Skin of body (tissue), 2 donors: ENCODE measurements around the gene SNED1. TPM values are rescaled to one million over a fixed set of nuclear protein-coding genes. Genes with fewer than 3 reads are reported as not detected.

Experiments used
- DNase-seq: peaks from one replicate; lab custom pipeline; 2025; lab: John Stamatoyannopoulos, UW
- total RNA-seq: library from RNA; depleted of rRNA; stranded (reverse); fragments of >200 nt; gene quantifications from one replicate; pipeline ENCODE4 v1.2.3, GENCODE V29; 2014

Gene SNED1
- total RNA-seq, 1 donor from 2014 or later: 9.7 TPM

GRCh38 chr2:241066893-241067341 is 68.5 kb downstream of the SNED1 start:
- no peak for DNase-seq

DNA sequence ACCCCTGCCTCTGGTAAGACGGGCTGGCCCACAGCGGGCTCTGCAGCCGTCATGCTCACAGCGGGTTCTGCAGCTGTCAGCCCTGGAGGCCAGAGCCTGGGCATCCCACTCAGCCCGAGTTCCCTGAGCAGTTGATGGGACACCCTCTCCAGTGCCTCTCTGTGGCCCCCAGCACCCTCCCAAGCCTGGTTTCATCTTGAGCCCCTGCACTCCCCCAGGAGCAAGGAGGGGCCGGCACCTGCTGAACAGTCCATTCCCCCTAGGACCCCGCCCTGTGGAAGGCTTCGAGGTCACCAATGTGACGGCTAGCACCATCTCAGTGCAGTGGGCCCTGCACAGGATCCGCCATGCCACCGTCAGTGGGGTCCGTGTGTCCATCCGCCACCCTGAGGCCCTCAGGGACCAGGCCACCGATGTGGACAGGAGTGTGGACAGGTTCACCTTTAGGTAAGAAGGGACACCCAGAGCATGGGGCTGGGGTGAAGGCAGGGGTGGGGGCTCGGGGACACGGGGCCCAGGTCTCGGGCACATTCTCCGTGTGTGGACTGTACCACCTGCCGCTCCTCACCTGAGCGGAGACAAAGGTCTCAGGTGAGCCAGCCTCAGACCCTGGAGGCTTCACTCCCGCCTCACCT is 69.2 kb downstream of the SNED1 start:
- DNase-seq: no peak

DNA sequence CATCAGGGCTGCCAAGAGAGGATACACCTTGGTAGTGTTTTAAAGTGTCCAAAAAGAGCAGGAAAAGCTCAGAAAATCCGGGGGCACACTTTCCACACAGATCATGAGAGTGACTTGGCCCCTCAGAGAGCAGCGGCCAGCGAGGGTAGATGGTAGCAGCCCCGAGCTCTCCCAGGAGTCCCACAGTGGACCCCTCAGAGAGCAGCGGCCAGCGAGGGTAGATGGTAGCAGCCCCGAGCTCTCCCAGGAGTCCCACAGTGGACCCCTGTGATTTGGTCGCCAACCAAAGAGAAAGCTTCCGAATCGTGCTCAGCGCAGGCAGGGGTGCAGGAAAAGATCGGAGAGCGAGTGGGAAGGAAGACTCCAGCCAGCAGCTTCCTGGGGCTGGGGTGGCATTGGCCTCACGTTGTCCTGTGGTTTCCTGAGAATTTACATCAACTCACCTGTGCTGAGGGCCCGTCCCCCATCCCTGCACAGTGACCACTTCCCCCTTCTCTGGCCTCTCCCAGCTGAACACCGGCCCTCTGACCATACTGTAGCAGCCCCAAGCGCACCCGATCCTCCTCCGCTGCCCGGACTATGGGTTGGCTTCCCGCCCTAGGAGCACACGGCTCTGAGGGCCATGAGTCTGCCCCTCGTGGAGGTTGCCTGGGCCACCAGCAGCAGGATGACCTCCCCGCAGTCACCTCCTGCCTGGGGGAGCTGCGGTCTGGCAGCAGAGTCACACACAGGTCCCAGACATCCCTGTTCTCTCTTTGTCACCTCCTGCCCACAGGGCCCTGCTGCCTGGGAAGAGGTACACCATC is 69.9 kb downstream of the SNED1 start:
- no peak for DNase-seq

- DNase-seq: no peak
Measured at GRCh38 chr2:241068942-241069810, 70.8 kb downstream of the SNED1 start.

- no peak for DNase-seq
Measured at GRCh38 chr2:241069821-241070281, 71.4 kb downstream of the SNED1 start.

- DNase-seq: no peak
Measured at GRCh38 chr2:241070361-241070760, 71.9 kb downstream of the SNED1 start.

DNA sequence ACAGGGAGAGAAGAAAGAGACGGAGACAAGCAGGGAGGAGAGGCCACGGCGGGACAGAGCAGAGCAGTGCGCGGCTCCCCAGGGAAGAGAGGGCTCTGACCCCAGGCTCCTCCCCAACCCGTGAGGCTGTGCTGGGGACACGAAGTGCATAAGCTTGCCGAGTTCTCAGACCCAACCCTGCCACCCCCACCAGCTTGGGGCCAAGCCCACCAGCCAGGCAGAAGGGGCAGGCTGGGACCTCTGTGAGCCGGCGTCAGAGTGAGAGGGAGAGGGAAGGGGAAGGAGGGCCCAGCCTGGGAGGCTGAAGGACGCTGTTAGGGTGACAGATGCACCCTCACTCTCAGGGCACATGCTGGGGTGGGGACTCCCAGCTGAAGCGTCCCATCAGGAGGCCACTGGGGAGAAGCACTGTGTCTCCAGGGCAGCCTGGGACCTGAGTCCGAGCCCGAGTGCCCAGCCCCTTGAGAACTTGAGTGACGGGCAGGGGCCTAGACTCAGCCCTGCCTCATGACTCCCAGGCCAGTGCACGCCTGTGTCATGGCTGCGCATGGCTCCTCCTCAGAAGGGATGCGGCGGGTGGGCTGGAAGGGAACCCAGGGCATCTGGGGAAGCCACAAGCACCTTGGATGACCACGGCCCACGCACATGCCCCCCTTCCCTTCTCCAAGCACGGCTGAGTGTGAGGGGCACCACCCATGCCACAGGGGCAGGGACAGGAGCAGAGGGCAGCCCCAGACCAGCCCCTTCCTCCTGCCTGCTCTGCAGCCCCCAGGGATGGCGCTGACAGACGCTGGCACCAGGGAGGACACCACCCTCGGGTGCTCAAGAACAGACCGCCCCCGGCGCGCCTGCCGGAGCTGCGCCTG is 72.6 kb downstream of the SNED1 start:
- DNase-seq: no peak

DNA sequence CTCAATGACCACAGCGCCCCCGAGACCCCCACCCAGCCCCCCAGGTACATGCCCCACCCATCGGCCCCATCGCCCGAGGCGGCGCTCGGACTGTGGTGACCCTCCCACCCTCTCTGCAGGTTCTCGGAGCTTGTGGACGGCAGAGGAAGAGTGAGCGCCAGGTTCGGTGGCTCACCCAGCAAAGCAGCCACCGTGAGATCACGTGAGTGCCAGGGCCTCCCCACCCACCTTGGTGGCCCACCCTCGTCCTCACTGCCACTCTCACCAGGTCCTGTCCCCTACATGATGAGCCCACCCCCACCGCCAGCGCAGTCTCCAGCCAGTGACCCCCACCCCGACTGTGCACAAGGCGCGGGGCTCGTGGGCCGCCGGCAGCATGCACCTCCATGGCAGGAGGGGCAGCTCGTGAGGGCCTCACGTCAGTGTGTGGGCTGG is 73.3 kb downstream of the SNED1 start:
- no peak for DNase-seq

GRCh38 chr2:241072151-241072550 is 73.7 kb downstream of the SNED1 start:
- DNase-seq: no peak

GRCh38 chr2:241072553-241073165 is 74.2 kb downstream of the SNED1 start:
- DNase-seq: no peak

- no peak for DNase-seq
Measured at GRCh38 chr2:241073166-241074064, 75.0 kb downstream of the SNED1 start.

- no peak for DNase-seq
Measured at GRCh38 chr2:241074065-241074818, 75.8 kb downstream of the SNED1 start.

- DNase-seq: no peak
Measured at GRCh38 chr2:241074901-241075540, 76.6 kb downstream of the SNED1 start.

- no peak for DNase-seq
Measured at GRCh38 chr2:241080405-241081189, 82.2 kb downstream of the SNED1 start.

DNA sequence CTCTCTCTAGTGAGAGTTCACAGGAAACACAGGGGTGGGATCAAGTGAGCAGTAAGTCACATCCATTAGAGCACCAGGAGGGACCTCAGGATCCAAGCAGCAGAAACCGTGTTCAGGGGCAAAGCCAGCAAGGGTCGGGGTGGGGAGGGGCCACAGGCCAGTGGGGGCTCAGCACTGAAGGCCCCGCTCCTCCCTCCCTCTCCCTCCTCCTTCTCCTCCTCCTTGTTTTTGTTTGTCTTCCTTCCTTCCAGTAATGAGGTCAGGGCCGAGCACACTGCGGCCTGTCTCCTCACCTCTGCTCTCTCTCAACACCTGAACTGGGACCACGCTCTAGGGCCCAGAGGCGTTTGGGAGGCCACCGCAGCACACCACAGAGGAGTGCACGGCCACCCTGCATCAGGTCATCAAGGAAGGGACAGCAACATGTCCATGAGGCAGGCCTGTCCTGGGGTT is 82.8 kb downstream of the SNED1 start:
- no peak for DNase-seq

- no peak for DNase-seq
Measured at GRCh38 chr2:241081643-241082340, 83.4 kb downstream of the SNED1 start.
